HEK293 (cell line): ENCODE data around the gene ZNF562.

Experiments used
- CTCF ChIP-seq: fragments of 450-650 bp; formaldehyde crosslinking; IDR thresholded peaks from 2 replicates; pipeline ENCODE4 v1.5.1; 2016; ENCODE audit warnings: missing biosample characterization, missing genetic modification characterization
- HOXD13 ChIP-seq: sonication (generic); formaldehyde crosslinking; IDR thresholded peaks from 2 replicates; pipeline ENCODE4 v1.8.0; 2022; ENCODE audit warnings: missing genetic modification reagents, borderline replicate concordance
- PBX3 ChIP-seq: sonication (generic); formaldehyde crosslinking; IDR thresholded peaks from 2 replicates; pipeline ENCODE4 v1.8.1; 2022; ENCODE audit warnings: mild to moderate bottlenecking, moderate library complexity, missing genetic modification reagents
- ZBTB11 ChIP-seq: fragments of 450-650 bp; formaldehyde crosslinking; conservative IDR thresholded peaks from 2 replicates; pipeline ENCODE4 v1.5.1; 2016; ENCODE audit warnings: low read depth, missing biosample characterization, missing genetic modification characterization
- ZEB2 ChIP-seq: fragments of 450-650 bp; formaldehyde crosslinking; IDR thresholded peaks from 2 replicates; pipeline ENCODE4 v1.5.1; 2016; ENCODE audit warnings: missing biosample characterization, missing genetic modification characterization
- ZNF239 ChIP-seq: fragments of 450-650 bp; formaldehyde crosslinking; IDR thresholded peaks from 2 replicates; pipeline ENCODE4 v1.5.1; 2016; ENCODE audit warnings: missing biosample characterization, missing genetic modification characterization
- ZNF274 ChIP-seq, 2 experiments: fragments of 200-500 bp in 1 of 2; fragments of 450-650 bp in 1 of 2; sonication (Bioruptor generic) in 1 of 2; formaldehyde crosslinking in 1 of 2; IDR thresholded peaks; 2 replicates each; pipeline versions ENCODE4 v1.5.1 to v1.6.1; 2014 to 2016; ENCODE audit warnings: borderline replicate concordance in 1 of 2, inconsistent platforms in 1 of 2, low read length in 1 of 2, missing biosample characterization in 1 of 2, missing genetic modification characterization in 1 of 2
- ZNF280C ChIP-seq: fragments of 450-650 bp; formaldehyde crosslinking; IDR thresholded peaks from 2 replicates; pipeline ENCODE4 v1.5.1; 2016; ENCODE audit warnings: missing biosample characterization, missing genetic modification characterization
- ZNF623 ChIP-seq: fragments of 450-650 bp; formaldehyde crosslinking; IDR thresholded peaks from 2 replicates; pipeline ENCODE4 v1.5.1; 2016; ENCODE audit warnings: missing biosample characterization, missing genetic modification characterization

- no peak for TF ChIP-seq CTCF (tag by site-specific recombination)
- no peak for TF ChIP-seq ZEB2 (tag by site-specific recombination)
- TF ChIP-seq ZBTB11 (tag by site-specific recombination): no peak
- TF ChIP-seq HOXD13: no peak
- no peak for TF ChIP-seq ZNF623
- no peak for TF ChIP-seq ZNF280C (tag by site-specific recombination)
- no peak for TF ChIP-seq ZNF239 (tag by site-specific recombination)
- TF ChIP-seq PBX3 (CRISPR knock-in tag): no peak
- no peak for TF ChIP-seq ZNF274 (IDR thresholded peaks at IDR 0.05; ENCODE audit: low read length)
- TF ChIP-seq ZNF274 (tag by site-specific recombination; IDR thresholded peaks at IDR 0.05; ENCODE audit: borderline replicate concordance): no peak
These were observed 3.2 kb downstream of the ZNF562 start for GRCh38 chr19:9671655-9672054.
